ENCODE data around the gene HGFAC.

GRCh38 chr4:3437998-3438846 is 3.5 kb upstream of the HGFAC start:
- no peak for TF ChIP-seq CTCF (IDR thresholded peaks at IDR 0.05; ENCODE audit: low read depth, low read length, poor library complexity, severe bottlenecking)
- no peak for TF ChIP-seq EZH2phosphoT487 (IDR thresholded peaks at IDR 0.05; ENCODE audit: borderline replicate concordance, low read length)
